B cell (primary cell): ENCODE data around the gene SFMBT2. TPM values are rescaled to one million over a fixed set of nuclear protein-coding genes. Genes with fewer than 3 reads are reported as not detected.

Experiments
- ATAC-seq: fragments of 200-7000 bp; cut with Tn5 transposase; one replicate; pipeline ENCODE4 v1.10.0; 2021; ENCODE audit warnings: low read depth, mild to moderate bottlenecking, moderate number of reproducible peaks, moderate library complexity
- CTCF ChIA-PET: fragments of 350-600 bp; sonication (Branson Sonifier 250); formaldehyde crosslinking; loops from one replicate; lab custom pipeline; 2021; ENCODE audit warnings: antibody characterized with exemption, inconsistent platforms; lab: Charles Lee
- POLR2A ChIA-PET: fragments of 350-600 bp; sonication (Branson Sonifier 250); formaldehyde crosslinking; loops from one replicate; lab custom pipeline; 2021; ENCODE audit warnings: antibody characterized with exemption; lab: Charles Lee
- DNase-seq: peaks from one replicate; pipeline ENCODE4 v3.0.0; 2013
- H2AFZ ChIP-seq: 2 replicates; pipeline ENCODE4 v1.6.1; 2012; ENCODE audit warnings: mild to moderate bottlenecking, low read depth, low read length; ENCODE audit not compliant: insufficient read depth, poor library complexity, severe bottlenecking
- H3K27ac ChIP-seq, 2 donors: 1 replicate in 1 of 2; 2 replicates in 1 of 2; pipeline ENCODE4 v1.5.1; 2012 to 2013; ENCODE audit warnings: low read length in 2 of 2, mild to moderate bottlenecking in 2 of 2, moderate library complexity in 1 of 2
- H3K27me3 ChIP-seq, 4 experiments: fragments of 200-600 bp in 1 of 4; sonication (generic) in 1 of 4; replicated peaks in 1 of 4; 1 replicate in 2 of 4; 2 replicates in 2 of 4; pipeline versions ENCODE4 v1.6.1 to v1.7.0; 2013 to 2016; ENCODE audit warnings: low read length in 3 of 4, mild to moderate bottlenecking in 2 of 4, mixed read lengths in 1 of 4, moderate library complexity in 1 of 4; ENCODE audit not compliant: insufficient read depth in 4 of 4, control insufficient read depth in 3 of 4; ENCODE audit errors: control extremely low read depth in 1 of 4
- H3K36me3 ChIP-seq, 2 experiments: replicated peaks in 1 of 2; 1 replicate in 1 of 2; 2 replicates in 1 of 2; pipeline versions ENCODE4 v1.6.1 to v1.7.1; 2013; ENCODE audit warnings: low read length in 1 of 2; ENCODE audit not compliant: insufficient read depth in 2 of 2, control insufficient read depth in 1 of 2; ENCODE audit errors: control extremely low read depth in 1 of 2, extremely low read depth in 1 of 2
- H3K4me1 ChIP-seq, 2 donors: fragments of 200-600 bp in 1 of 2; sonication (generic) in 1 of 2; 1 replicate in 1 of 2; 2 replicates in 1 of 2; pipeline versions ENCODE4 v1.5.1 to v1.6.1; 2013 to 2017; ENCODE audit warnings: low read length in 2 of 2; ENCODE audit not compliant: control insufficient read depth in 2 of 2, insufficient read depth in 2 of 2
- H3K4me2 ChIP-seq: replicated peaks from 2 replicates; pipeline ENCODE3; 2012; ENCODE audit warnings: mild to moderate bottlenecking, low read depth, low read length; ENCODE audit not compliant: poor library complexity, severe bottlenecking
- H3K4me3 ChIP-seq, 5 experiments: fragments of 200-600 bp in 1 of 5; sonication (generic) in 1 of 5; 1 replicate in 3 of 5; 2 replicates in 2 of 5; pipeline versions ENCODE4 v1.5.1 to v1.7.0; 2011 to 2016; ENCODE audit warnings: low read length in 4 of 5, mild to moderate bottlenecking in 4 of 5, low read depth in 2 of 5, control low read depth in 1 of 5, moderate library complexity in 1 of 5; ENCODE audit not compliant: insufficient read depth in 1 of 5; ENCODE audit errors: control extremely low read depth in 1 of 5, extremely low read depth in 1 of 5
- H3K79me2 ChIP-seq: fragments of 200-600 bp; sonication (generic); one replicate; pipeline ENCODE4 v1.6.0; 2016; ENCODE audit warnings: low read length; ENCODE audit not compliant: control insufficient read depth, insufficient read depth
- H3K9ac ChIP-seq: fragments of 200-600 bp; sonication (generic); 2 replicates; pipeline ENCODE4 v1.6.1; 2017; ENCODE audit warnings: mild to moderate bottlenecking, low read length, moderate library complexity
- H3K9me3 ChIP-seq, 3 donors: one replicate each; pipeline versions ENCODE4 v1.6.1 to v1.7.1; 2013; ENCODE audit warnings: low read length in 2 of 3; ENCODE audit not compliant: control insufficient read depth in 2 of 3, insufficient read depth in 1 of 3; ENCODE audit errors: control extremely low read depth in 1 of 3
- H4K20me1 ChIP-seq: 2 replicates; pipeline ENCODE4 v1.6.0; 2012; ENCODE audit warnings: mild to moderate bottlenecking, low read length; ENCODE audit not compliant: insufficient read depth, control insufficient read depth, poor library complexity, severe bottlenecking
- H3K27ac Mint-ChIP-seq: one replicate; pipeline ENCODE4 v1.8.0; 2021; ENCODE audit warnings: mixed read lengths
- H3K27me3 Mint-ChIP-seq: one replicate; pipeline ENCODE4 v1.8.0; 2021; ENCODE audit warnings: mixed read lengths
- H3K4me1 Mint-ChIP-seq: one replicate; pipeline ENCODE4 v1.8.0; 2021; ENCODE audit warnings: mixed read lengths
- H3K4me3 Mint-ChIP-seq: one replicate; pipeline ENCODE4 v1.8.0; 2021; ENCODE audit warnings: mixed read lengths
- H3K9me3 Mint-ChIP-seq: one replicate; pipeline ENCODE4 v1.8.0; 2022; ENCODE audit warnings: mixed read lengths; ENCODE audit not compliant: insufficient read depth
- CTCF ChIP-seq: fragments of 200-600 bp; IDR thresholded peaks from one replicate; pipeline ENCODE4 v1.8.0; 2022; ENCODE audit warnings: antibody characterized with exemption, mild to moderate bottlenecking
- EZH2 ChIP-seq: IDR thresholded peaks from 2 replicates; pipeline ENCODE4 v1.6.1; 2012; ENCODE audit warnings: borderline replicate concordance, low read depth, mild to moderate bottlenecking, moderate library complexity, low read length; ENCODE audit not compliant: insufficient read depth, poor library complexity, severe bottlenecking
- WGBS: methylation state at CpG from one replicate; pipeline ENCODE4 v1.1.5; 2013; ENCODE audit warnings: missing lambda C conversion rate; ENCODE audit not compliant: insufficient coverage; 5-methylcytosine and 5-hydroxymethylcytosine counted together
- intact Hi-C: fragments of 100-400 bp; cut with micrococcal nuclease; formaldehyde crosslinking; loops from one replicate; pipeline ENCODE4 v1.10.0; 2022
- polyA plus RNA-seq: library from polyadenylated mRNA; depleted of rRNA; stranded (reverse); fragments of >200 nt; gene quantifications from 2 replicates; pipeline ENCODE4 v1.2.3, GENCODE V29; 2012
- total RNA-seq, 2 donors: library from RNA; stranded (reverse); fragments of 120-200 nt in 1 of 2; gene quantifications; 1 replicate in 1 of 2; 2 replicates in 1 of 2; pipeline versions ENCODE4 v1.2.3 to v1.2.4, GENCODE V29; 2013 to 2022

The SFMBT2 gene
- total and polyA plus RNA-seq, 2 donors (not counting 1 experiment from before 2014, with no cell fraction given), result 2.3 to 24.0 TPM

DNA sequence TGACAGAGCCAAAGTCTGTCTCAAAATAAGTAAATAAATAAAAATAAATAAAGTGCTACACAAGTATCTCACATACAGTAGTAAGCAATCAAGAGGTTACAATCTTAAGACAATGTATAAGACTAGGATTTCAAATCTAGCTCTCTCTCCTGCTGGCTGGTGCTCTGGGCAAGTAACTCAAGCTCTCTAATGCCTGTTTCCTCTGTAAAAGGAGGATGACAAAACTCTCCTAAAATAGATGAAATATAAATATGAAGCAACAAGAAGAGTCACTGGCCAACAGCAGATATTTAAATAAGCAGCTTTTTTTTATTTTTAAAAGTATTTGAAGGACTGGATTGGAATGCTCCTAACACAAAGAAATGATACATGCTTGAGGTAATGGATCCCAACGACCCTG lies 7.2 kb downstream of the SFMBT2 start:
- H3K4me1 ChIP-seq, result peaks cover 4 to 14% of the 10 kb centered on the region in 2 donors
- H3K79me2 ChIP-seq, result peaks cover 88% of the 10 kb centered on the region
- intact Hi-C loops, result no loop called here
- Mint-ChIP-seq H3K4me1 (peaks cover 14% of the 10 kb centered on the region), H3K4me3 (no peak overlapping the region), H3K27me3 (no peaks in the 10 kb centered on the region), H3K9me3 (no peaks in the 10 kb centered on the region), H3K27ac (no peak overlapping the region)
- H3K4me3 ChIP-seq, result no peak overlapping the region
- no peak overlapping the region for H2AFZ ChIP-seq
- H3K9ac ChIP-seq, result no peak overlapping the region
- no peak overlapping the region for H3K27ac ChIP-seq
- no peak overlapping the region for H3K4me2 ChIP-seq
- ATAC-seq (no peak), DNase-seq (no peak)
- ChIA-PET CTCF (interaction anchor here (1.4 to 2.0 kb wide), 2 partner anchors 8 to 18 kb away, joined by 3 to 4 read pairs; no protein-coding TSS in a partner anchor), POLR2A (no interaction called here)
- no CpG with 5 or more reads among the region's 1 CpG for WGBS
- H3K27me3 ChIP-seq, result no peaks in the 10 kb centered on the region
- peaks cover 1 to 2% of the 10 kb centered on the region in 2 experiments for H3K36me3 ChIP-seq
- H3K9me3 ChIP-seq, result no peaks in the 10 kb centered on the region
- no peak for TF ChIP-seq CTCF
- TF ChIP-seq EZH2, result no peak
- H4K20me1 ChIP-seq, result peaks cover 12% of the 10 kb centered on the region

DNA sequence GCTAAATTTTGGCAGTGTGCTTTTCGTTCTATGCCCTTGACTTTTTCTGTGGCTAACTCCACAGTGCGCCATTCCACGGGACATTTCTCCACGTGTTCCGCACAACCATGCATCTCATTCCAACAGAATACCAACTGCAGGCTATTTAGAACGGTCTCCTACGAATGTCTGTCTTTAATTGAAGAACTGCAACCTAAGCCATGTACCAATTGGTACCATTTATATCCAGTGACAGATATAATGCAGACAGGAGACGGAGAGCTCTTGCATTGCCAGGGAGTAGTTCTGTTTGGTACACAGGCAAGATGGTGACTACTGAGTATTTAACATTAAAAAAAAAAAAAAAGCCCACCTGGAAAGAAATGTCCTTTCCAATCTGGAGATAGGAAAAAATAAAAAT lies 9.1 kb downstream of the SFMBT2 start:
- intact Hi-C loops, result no loop called here
- DNase-seq (no peak), ATAC-seq (no peak)
- TF ChIP-seq EZH2 (no peak), CTCF (no peak)
- no peak overlapping the region for H3K4me3 ChIP-seq
- H3K9ac ChIP-seq, result no peak overlapping the region
- Mint-ChIP-seq H3K4me1 (peaks cover 1% of the 10 kb centered on the region), H3K27ac (no peak overlapping the region), H3K4me3 (no peak overlapping the region), H3K9me3 (no peaks in the 10 kb centered on the region), H3K27me3 (no peaks in the 10 kb centered on the region)
- no peaks in the 10 kb centered on the region for H3K4me1 ChIP-seq
- ChIA-PET POLR2A (no interaction called here), CTCF (no interaction called here)
- peaks cover 86% of the 10 kb centered on the region for H3K79me2 ChIP-seq
- no peak overlapping the region for H3K27ac ChIP-seq
- H3K27me3 ChIP-seq, result no peaks in the 10 kb centered on the region
- H4K20me1 ChIP-seq, result peaks cover 12% of the 10 kb centered on the region
- H3K4me2 ChIP-seq, result no peak overlapping the region
- no peaks in the 10 kb centered on the region for H3K9me3 ChIP-seq
- H2AFZ ChIP-seq, result no peak overlapping the region
- 92% methylated on average over 5 of the region's 8 CpGs for WGBS
- H3K36me3 ChIP-seq, result peaks cover 1 to 2% of the 10 kb centered on the region in 2 experiments
